H1 (cell line): ENCODE results near the gene UBALD1. TPM values are rescaled to one million over a fixed set of nuclear protein-coding genes. Genes with fewer than 3 reads are reported as not detected.

Experiments used
- CTCF ChIA-PET: fragments of 300-600 bp; sonication (Branson Sonifier 250); formaldehyde crosslinking; loops from one replicate; lab custom pipeline; 2021; ENCODE audit not compliant: partially characterized antibody; lab: Charles Lee
- POLR2A ChIA-PET: fragments of 300-600 bp; sonication (Branson Sonifier 250); formaldehyde crosslinking; loops from one replicate; lab custom pipeline; 2021; ENCODE audit warnings: inconsistent platforms; ENCODE audit not compliant: partially characterized antibody; lab: Charles Lee
- DNase-seq, 2 experiments: peaks; one replicate each; pipeline versions ENCODE4 v3.0.0 to v3.0.0-alpha.2; 2010 to 2022; ENCODE audit warnings: low spot score in 2 of 2, low read depth in 1 of 2, mixed read lengths in 1 of 2
- FAIRE-seq: peaks from 2 replicates; lab custom pipeline; 2011; peaks lifted over from hg19 to GRCh38; lab: Jason Lieb, UNC
- H2AFZ ChIP-seq: 2 replicates; pipeline ENCODE4 v1.8.1; 2012; ENCODE audit warnings: low read length, inconsistent platforms
- H2AK5ac ChIP-seq: 2 replicates; pipeline ENCODE4 v1.6.1; 2013; ENCODE audit warnings: low read depth, low read length
- H2BK120ac ChIP-seq: replicated peaks from 2 replicates; pipeline ENCODE3; 2013; ENCODE audit warnings: low read depth, low read length, inconsistent platforms
- H2BK12ac ChIP-seq: 2 replicates; pipeline ENCODE4 v1.6.1; 2013; ENCODE audit warnings: low read depth, low read length
- H2BK15ac ChIP-seq: 2 replicates; pipeline ENCODE4 v1.6.1; 2013; ENCODE audit warnings: low read length
- H2BK20ac ChIP-seq: 2 replicates; pipeline ENCODE4 v1.6.1; 2013; ENCODE audit warnings: low read length
- H2BK5ac ChIP-seq: 2 replicates; pipeline ENCODE4 v1.6.1; 2013; ENCODE audit warnings: low read depth, low read length
- H3K14ac ChIP-seq: 2 replicates; pipeline ENCODE4 v1.6.1; 2013; ENCODE audit warnings: inconsistent platforms; ENCODE audit not compliant: insufficient read length
- H3K18ac ChIP-seq: 2 replicates; pipeline ENCODE4 v1.6.1; 2013; ENCODE audit warnings: low read length; ENCODE audit errors: extremely low read depth
- H3K23ac ChIP-seq: 2 replicates; pipeline ENCODE4 v1.6.1; 2013; ENCODE audit warnings: inconsistent platforms; ENCODE audit not compliant: insufficient read length
- H3K23me2 ChIP-seq: 2 replicates; pipeline ENCODE4 v1.6.1; 2013; ENCODE audit warnings: low read depth, low read length
- H3K27ac ChIP-seq: 2 replicates; pipeline ENCODE4 v1.6.1; 2011; ENCODE audit warnings: low read depth, low read length, inconsistent platforms
- H3K27me3 ChIP-seq, 4 experiments: replicated peaks in 1 of 4; 1 replicate in 1 of 4; 2 replicates in 3 of 4; pipeline versions ENCODE4 v1.6.1 to v1.8.1; 2011 to 2013; ENCODE audit warnings: low read length in 3 of 4, mild to moderate bottlenecking in 3 of 4, inconsistent platforms in 2 of 4, mixed read lengths in 2 of 4, moderate library complexity in 1 of 4; ENCODE audit not compliant: control insufficient read depth in 3 of 4, insufficient read depth in 3 of 4; ENCODE audit errors: extremely low read depth in 1 of 4
- H3K36me3 ChIP-seq, 4 experiments: 2 replicates each; pipeline versions ENCODE4 v1.6.1 to v1.8.1; 2011 to 2013; ENCODE audit warnings: mild to moderate bottlenecking in 4 of 4, low read length in 3 of 4, moderate library complexity in 2 of 4, control low read depth in 1 of 4, inconsistent platforms in 1 of 4; ENCODE audit not compliant: insufficient read depth in 4 of 4, control insufficient read depth in 2 of 4
- H3K4ac ChIP-seq: replicated peaks from 2 replicates; pipeline ENCODE3; 2013; ENCODE audit warnings: low read length, low read depth, mixed read lengths, inconsistent platforms; ENCODE audit not compliant: insufficient read length
- H3K4me1 ChIP-seq, 4 experiments: replicated peaks in 1 of 4; 1 replicate in 1 of 4; 2 replicates in 3 of 4; pipeline versions ENCODE4 v1.6.1 to v1.8.1; 2011 to 2013; ENCODE audit warnings: low read length in 3 of 4, inconsistent platforms in 2 of 4, mixed read lengths in 1 of 4; ENCODE audit not compliant: insufficient read depth in 4 of 4, control insufficient read depth in 3 of 4
- H3K4me2 ChIP-seq, 2 experiments: 2 replicates each; pipeline versions ENCODE4 v1.6.1 to v1.8.1; 2011 to 2013; ENCODE audit warnings: low read depth in 2 of 2, low read length in 2 of 2, control low read depth in 1 of 2, inconsistent platforms in 1 of 2, mild to moderate bottlenecking in 1 of 2; ENCODE audit not compliant: insufficient read depth in 1 of 2
- H3K4me3 ChIP-seq, 4 experiments: fragments of 200-600, 300-600 bp in 1 of 4; sonication (generic), shearing (Covaris generic), sonication (Bioruptor Twin) in 1 of 4; 2 replicates each; pipeline versions ENCODE4 v1.5.1 to v1.8.1; 2011 to 2016; ENCODE audit warnings: low read length in 4 of 4, low read depth in 3 of 4, control low read depth in 2 of 4, inconsistent platforms in 2 of 4, mild to moderate bottlenecking in 2 of 4, mixed read lengths in 1 of 4, moderate library complexity in 1 of 4; ENCODE audit not compliant: insufficient read depth in 2 of 4; ENCODE audit errors: extremely low read depth in 1 of 4
- H3K56ac ChIP-seq: replicated peaks from 2 replicates; pipeline ENCODE3; 2013; ENCODE audit warnings: low read depth, mild to moderate bottlenecking, mixed read lengths, low read length, inconsistent platforms; ENCODE audit not compliant: insufficient read length
- H3K79me1 ChIP-seq: 2 replicates; pipeline ENCODE4 v1.6.1; 2013; ENCODE audit warnings: low read depth, low read length, control low read depth
- H3K79me2 ChIP-seq, 2 experiments: 2 replicates each; pipeline versions ENCODE4 v1.6.1 to v1.8.1; 2012 to 2013; ENCODE audit warnings: low read length in 2 of 2, mild to moderate bottlenecking in 2 of 2, inconsistent platforms in 1 of 2; ENCODE audit not compliant: insufficient read depth in 2 of 2, control insufficient read depth in 1 of 2
- H3K9ac ChIP-seq, 4 experiments: replicated peaks in 1 of 4; 1 replicate in 1 of 4; 2 replicates in 3 of 4; pipeline versions ENCODE4 v1.6.1 to v1.8.1; 2011 to 2013; ENCODE audit warnings: low read depth in 3 of 4, low read length in 3 of 4, control low read depth in 2 of 4, mild to moderate bottlenecking in 2 of 4, moderate library complexity in 2 of 4, inconsistent platforms in 1 of 4; ENCODE audit errors: extremely low read depth in 1 of 4
- H3K9me3 ChIP-seq, 2 experiments: 2 replicates each; pipeline versions ENCODE4 v1.6.1 to v1.8.1; 2012 to 2013; ENCODE audit warnings: mild to moderate bottlenecking in 2 of 2, moderate library complexity in 2 of 2, control low read depth in 1 of 2, inconsistent platforms in 1 of 2, low read depth in 1 of 2, low read length in 1 of 2, mixed read lengths in 1 of 2; ENCODE audit not compliant: insufficient read depth in 2 of 2
- H4K20me1 ChIP-seq, 2 experiments: replicated peaks in 1 of 2; 2 replicates each; pipeline versions ENCODE3 to v1.8.1; 2011 to 2013; ENCODE audit warnings: inconsistent platforms in 2 of 2, low read length in 2 of 2, mild to moderate bottlenecking in 1 of 2; ENCODE audit not compliant: insufficient read depth in 2 of 2, control insufficient read depth in 1 of 2
- H4K5ac ChIP-seq: 2 replicates; pipeline ENCODE4 v1.6.1; 2013; ENCODE audit warnings: low read length, low read depth, mixed read lengths, inconsistent platforms; ENCODE audit not compliant: insufficient read length
- H4K8ac ChIP-seq: 2 replicates; pipeline ENCODE4 v1.8.0; 2013; ENCODE audit warnings: mild to moderate bottlenecking, moderate library complexity, low read length, inconsistent platforms; ENCODE audit not compliant: insufficient read depth; ENCODE audit errors: extremely low read depth
- H4K91ac ChIP-seq: replicated peaks from 2 replicates; pipeline ENCODE3; 2013; ENCODE audit warnings: low read length, mixed read lengths, inconsistent platforms; ENCODE audit not compliant: insufficient read length
- BACH1 ChIP-seq: IDR thresholded peaks from 2 replicates; pipeline ENCODE4 v1.6.1; 2012; ENCODE audit warnings: low read length, improper control_type of control experiment
- EGR1 ChIP-seq: IDR thresholded peaks from 2 replicates; pipeline ENCODE4 v1.6.1; 2011; ENCODE audit warnings: low read depth, low read length, borderline replicate concordance
- FOSL1 ChIP-seq: IDR thresholded peaks from 2 replicates; pipeline ENCODE4 v1.6.1; 2011; ENCODE audit warnings: mild to moderate bottlenecking, low read depth, low read length, moderate library complexity; ENCODE audit not compliant: insufficient read depth
- KDM4A ChIP-seq: IDR thresholded peaks from one replicate; pipeline ENCODE4 v1.7.1; 2012; ENCODE audit warnings: low read depth, mild to moderate bottlenecking, moderate library complexity, low read length, inconsistent platforms; ENCODE audit not compliant: severe bottlenecking
- RBBP5 ChIP-seq: IDR thresholded peaks from 2 replicates; pipeline ENCODE4 v1.7.1; 2012; ENCODE audit warnings: low read depth, mild to moderate bottlenecking, inconsistent platforms, low read length, moderate library complexity, borderline replicate concordance
- RFX5 ChIP-seq: IDR thresholded peaks from 2 replicates; pipeline ENCODE4 v1.6.1; 2011; ENCODE audit warnings: low read depth, low read length, improper control_type of control experiment, borderline replicate concordance
- RNF2 ChIP-seq: fragments of 200-900, 300-1000 bp; sonication (generic); IDR thresholded peaks from 2 replicates; pipeline ENCODE4 v1.7.1; 2016; ENCODE audit warnings: borderline replicate concordance, low read depth, mild to moderate bottlenecking, antibody characterized with exemption, low read length; ENCODE audit not compliant: poor library complexity, severe bottlenecking; ENCODE audit errors: missing control alignments
- SRF ChIP-seq: IDR thresholded peaks from 2 replicates; pipeline ENCODE4 v1.6.1; 2011; ENCODE audit warnings: mild to moderate bottlenecking, low read depth, low read length, moderate library complexity
- TAF1 ChIP-seq: IDR thresholded peaks from 2 replicates; pipeline ENCODE4 v1.6.1; 2011; ENCODE audit warnings: mild to moderate bottlenecking, low read depth, low read length
- YY1 ChIP-seq: IDR thresholded peaks from 2 replicates; pipeline ENCODE4 v1.6.1; 2011; ENCODE audit warnings: low read depth, mild to moderate bottlenecking, low read length
- WGBS, 2 experiments: shearing (Covaris generic) in 1 of 2; methylation state at CpG; one replicate each; pipeline versions ENCODE4 v1.1.6 to v1.1.7; 2013 to 2015; ENCODE audit warnings: low lambda C conversion rate in 2 of 2, mixed read lengths in 2 of 2, inconsistent platforms in 1 of 2, low coverage in 1 of 2, missing lambda C conversion rate in 1 of 2; ENCODE audit not compliant: insufficient replicate concordance in 2 of 2, insufficient coverage in 1 of 2, insufficient read length in 1 of 2; ENCODE audit errors: extremely low coverage in 1 of 2, missing lambda C conversion rate in 1 of 2; 5-methylcytosine and 5-hydroxymethylcytosine counted together
- polyA plus RNA-seq, 7 experiments: library from polyadenylated mRNA; depleted of rRNA in 3 of 7; stranded (reverse) in 5 of 7; unstranded in 2 of 7; fragments of >200 nt in 5 of 7; fragments of 200-250 nt in 2 of 7; gene quantifications; 1 replicate in 5 of 7; 2 replicates in 1 of 7; 4 replicates in 1 of 7; pipeline versions ENCODE4 v1.2.1 to v1.2.3, GENCODE V29; 2011 to 2013; ENCODE audit warnings: missing spikeins in 2 of 7, mixed read lengths in 2 of 7
- total RNA-seq: library from RNA; stranded (reverse); fragmentation: NEBNext Ultra II Directional; extraction: Animal tissue kit (Norgen Biotek cat#: 25700); gene quantifications from 2 replicates; pipeline ENCODE4 v1.2.1, GENCODE V29; 2021

UBALD1 gene
- total and polyA plus RNA-seq, 2 of the 8 experiments (the other 6 are each of a cell fraction or from before 2014, with no cell fraction given): 28.6 to 62.0 TPM

- Histone ChIP-seq H4K91ac (no peak overlapping the region), H2BK20ac (no peak overlapping the region), H3K79me2 (peaks cover 0 to 78% of the 10 kb centered on the region in 2 experiments; a peak in 3 of 4 replicates), H3K56ac (no peak overlapping the region), H2AK5ac (peak overlapping the region; percentile 39; the same call in 1 of the 2 replicates), H3K14ac (no peak overlapping the region), H2BK15ac (no peak overlapping the region), H3K4me2 (no peak overlapping the region), H3K79me1 (peaks cover 26% of the 10 kb centered on the region), H4K8ac (no peak overlapping the region), H3K4ac (no peak overlapping the region), H2AFZ (no peak overlapping the region), H2BK5ac (no peak overlapping the region), H3K9me3 (no peaks in the 10 kb centered on the region), H3K18ac (no peak overlapping the region), H4K5ac (no peak overlapping the region), H4K20me1 (peaks cover 11 to 26% of the 10 kb centered on the region in 2 experiments), H2BK12ac (no peak overlapping the region), H3K4me3 (no peak overlapping the region), H3K4me1 (no peaks in the 10 kb centered on the region; a peak in 1 of 7 replicates), H3K36me3 (peaks cover 0 to 6% (median under 1%) of the 10 kb centered on the region in 4 experiments; a peak in 2 of 8 replicates), H3K27ac (no peak overlapping the region), H3K27me3 (no peaks in the 10 kb centered on the region; a peak in 1 of 7 replicates), H3K9ac (no peak overlapping the region), H3K23ac (no peak overlapping the region), H2BK120ac (no peak overlapping the region), H3K23me2 (no peaks in the 10 kb centered on the region)
- POLR2A ChIA-PET: interaction anchor here (0.7 to 0.9 kb wide), 2 partner anchors 8 to 341 kb away, joined by 3 to 5 read pairs; no protein-coding TSS in a partner anchor
- DNase-seq (no peak), FAIRE-seq (no peak)
- CTCF ChIA-PET: interaction anchor here (0.7 to 7.4 kb wide), 9 partner anchors 11 to 54 kb away, joined by 3 to 49 read pairs (median 4); no protein-coding TSS in a partner anchor
- 92% methylated on average over 21 of the region's 21 CpGs; no CpG with 5 or more reads in 1 of the 2 experiments for WGBS, 2 experiments
- TF ChIP-seq FOSL1 (no peak), BACH1 (no peak), TAF1 (no peak), EGR1 (no peak), RFX5 (no peak), RBBP5 (no peak), KDM4A (no peak), RNF2 (no peak), SRF (no peak), YY1 (no peak)
These were observed 22.9 kb upstream of the UBALD1 start for GRCh38 chr16:4637501-4638166.
